ENCODE results near the gene ZBTB7B. TPM values are rescaled to one million over a fixed set of nuclear protein-coding genes. Genes with fewer than 3 reads are reported as not detected.

ZBTB7B gene
- total RNA-seq, 1 experiment from 2014 or later, result 38.3 TPM

GRCh38 chr1:154962795-154963330 lies 39.7 kb upstream of the ZBTB7B start:
- H3K4me1 Mint-ChIP-seq, result peaks cover 27 to 32% of the 10 kb centered on the region in 2 experiments
- no peak overlapping the region for H3K27ac ChIP-seq (ENCODE audit: insufficient read length, low read depth, low read length)
- no peak overlapping the region for H3K14ac ChIP-seq (ENCODE audit: insufficient read depth, low read length)
- 0 out of 2 replicates have a peak, but pooled peaks cover 2% of the 10 kb centered on the region for H3K4me1 ChIP-seq (ENCODE audit: insufficient read depth, low read length)
- no peak overlapping the region for H2AFZ ChIP-seq (ENCODE audit: low read length)
- H3K23ac ChIP-seq (ENCODE audit: insufficient read length, low read depth, low read length), result no peak overlapping the region
- H3K9ac ChIP-seq (ENCODE audit: extremely low read depth, insufficient read length, low read length), result no peak overlapping the region
- no CpG with 5 or more reads among the region's 6 CpGs for WGBS (ENCODE audit: extremely low coverage, insufficient read length, low lambda C conversion rate)
- peaks cover 3% of the 10 kb centered on the region for H3K79me1 ChIP-seq (ENCODE audit: insufficient read depth, low read depth, low read length, poor library complexity, severe bottlenecking)
- H3T11ph ChIP-seq (ENCODE audit: low read length), result no peak overlapping the region
- H2BK15ac ChIP-seq (ENCODE audit: low read depth, low read length), result no peak overlapping the region
- no peak overlapping the region for H2BK120ac ChIP-seq (ENCODE audit: low read depth, low read length, poor library complexity, severe bottlenecking)
- no peak overlapping the region for H3K18ac ChIP-seq (ENCODE audit: insufficient read length, low read depth, low read length)
- peaks cover 2% of the 10 kb centered on the region for H4K20me1 ChIP-seq (ENCODE audit: control insufficient read depth, insufficient read depth, insufficient read length)
- H3K23me2 ChIP-seq (ENCODE audit: insufficient read length, low read depth, low read length, poor library complexity, severe bottlenecking), result no peaks in the 10 kb centered on the region
- H2BK12ac ChIP-seq (ENCODE audit: insufficient read length, low read depth, low read length), result no peak overlapping the region
- peak overlapping the region; percentile 76 for H3K4me2 ChIP-seq (ENCODE audit: insufficient read depth, insufficient read length, low read length)
- no peaks in the 10 kb centered on the region for H3K27me3 Mint-ChIP-seq (ENCODE audit: low read depth)
- H3K79me2 ChIP-seq (ENCODE audit: insufficient read depth, low read length), result no peaks in the 10 kb centered on the region; the same call in 1 of the 2 replicates
- no peak for TF ChIP-seq CTCF (conservative IDR thresholded peaks at IDR 0.05)
- H4K91ac ChIP-seq (ENCODE audit: insufficient read length, low read depth, low read length), result no peak overlapping the region
- no peak overlapping the region for H4K8ac ChIP-seq (replicated peaks; ENCODE audit: insufficient read length, low read depth, low read length)
- no peak for DNase-seq
- no peaks in the 10 kb centered on the region for H3K9me3 Mint-ChIP-seq
- H3K9me3 ChIP-seq (ENCODE audit: control insufficient read depth, low read depth, low read length), result no peaks in the 10 kb centered on the region
- H4K5ac ChIP-seq (ENCODE audit: insufficient read length, low read depth, low read length), result no peak overlapping the region
- H3K27me3 ChIP-seq (ENCODE audit: insufficient read depth, low read length), result no peaks in the 10 kb centered on the region
- no peak overlapping the region for H2BK5ac ChIP-seq (ENCODE audit: insufficient read length, low read length)
- H3K56ac ChIP-seq (ENCODE audit: insufficient read length, low read depth, low read length), result no peak overlapping the region
- no peak overlapping the region for H2AK5ac ChIP-seq (ENCODE audit: insufficient read length, low read length)
- H3K4ac ChIP-seq (ENCODE audit: low read depth, low read length), result no peak overlapping the region
- peaks cover 42 to 79% (median 71%) of the 10 kb centered on the region in 3 experiments for H3K36me3 Mint-ChIP-seq (ENCODE audit: insufficient read depth in 1 of 3, low read depth in 3 of 3)
- H2BK20ac ChIP-seq (ENCODE audit: low read depth, low read length, poor library complexity, severe bottlenecking), result no peak overlapping the region
- H3K4me3 Mint-ChIP-seq, result peak overlapping the region; percentile 78 to 87
- peak overlapping the region in 2 of 3 experiments; percentile 44 to 93; a peak in 1 of 7 replicates for H3K27ac Mint-ChIP-seq
